GM18502 (cell line): Measurements from ENCODE around the gene CNTN5.
"Not testable (repeated sequence)": the region's sequence is repeated elsewhere in the genome, so short reads cannot be mapped to it uniquely, and the experiment has no call there.

Experiments used
- ATAC-seq: cut with Tn5 transposase; IDR thresholded peaks from one replicate; pipeline ENCODE4 v1.9.1; 2021; ENCODE audit warnings: mild to moderate bottlenecking; ENCODE audit not compliant: unreplicated experiment, poor library complexity

The CNTN5 gene

GRCh38 chr11:99020352-99021225 is at the start of gene CNTN5:
Gene CNTN5, plus strand, starts transcription at chr11:99020949.
- ATAC-seq = peak; percentile 47

GRCh38 chr11:98979205-98979604 is 41.5 kb upstream of the CNTN5 start:
- no peak for ATAC-seq

GRCh38 chr11:99015634-99016454 is 4.9 kb upstream of the CNTN5 start:
- peak; percentile 77 for ATAC-seq

- no peak for ATAC-seq
Measured at GRCh38 chr11:99019696-99020095, 1.1 kb upstream of the CNTN5 start.

GRCh38 chr11:99037057-99037456 is 16.3 kb downstream of the CNTN5 start:
- no peak for ATAC-seq

GRCh38 chr11:99063331-99063730 is 42.6 kb downstream of the CNTN5 start:
- ATAC-seq = no peak

GRCh38 chr11:99065121-99065520 is 44.4 kb downstream of the CNTN5 start:
- ATAC-seq = no peak

- no peak for ATAC-seq
Measured at GRCh38 chr11:99066618-99067317, 46.0 kb downstream of the CNTN5 start.

- no peak for ATAC-seq
Measured at GRCh38 chr11:99068832-99069231, 48.1 kb downstream of the CNTN5 start.

GRCh38 chr11:99069856-99070444 is 49.2 kb downstream of the CNTN5 start:
- peak; percentile 86 for ATAC-seq

- no peak for ATAC-seq
Measured at GRCh38 chr11:99079576-99079975, 58.8 kb downstream of the CNTN5 start.

- no peak for ATAC-seq
Measured at GRCh38 chr11:99080154-99080553, 59.4 kb downstream of the CNTN5 start.

GRCh38 chr11:99098258-99098657 is 77.5 kb downstream of the CNTN5 start:
- ATAC-seq = peak; percentile 22

- ATAC-seq = peak; percentile 95
Measured at GRCh38 chr11:99098751-99099150, 78.0 kb downstream of the CNTN5 start.

- no peak for ATAC-seq
Measured at GRCh38 chr11:99117603-99118002, 96.9 kb downstream of the CNTN5 start.

GRCh38 chr11:99133862-99134261 is 113.1 kb downstream of the CNTN5 start:
- not testable (repeated sequence) for ATAC-seq

GRCh38 chr11:99135508-99135907 is 114.8 kb downstream of the CNTN5 start:
- ATAC-seq = no peak

- ATAC-seq = no peak
Measured at GRCh38 chr11:99142237-99142636, 121.5 kb downstream of the CNTN5 start.

- ATAC-seq = peak; percentile 85
Measured at GRCh38 chr11:99148352-99148751, 127.6 kb downstream of the CNTN5 start.

- ATAC-seq = no peak
Measured at GRCh38 chr11:99154277-99154676, 133.5 kb downstream of the CNTN5 start.
